Stomach smooth muscle (tissue), 2 donors: Measurements from ENCODE around the gene RPL31.

Source experiments
- H3K27ac ChIP-seq: one replicate; pipeline ENCODE4 v1.7.0; 2013; ENCODE audit warnings: mild to moderate bottlenecking, low read length, inconsistent platforms
- H3K27me3 ChIP-seq, 2 donors: one replicate each; pipeline ENCODE4 v1.7.0; 2013; ENCODE audit warnings: low read length in 2 of 2; ENCODE audit not compliant: insufficient read depth in 2 of 2, control insufficient read depth in 1 of 2
- H3K36me3 ChIP-seq, 2 donors: one replicate each; pipeline ENCODE4 v1.7.0; 2013; ENCODE audit warnings: low read length in 2 of 2; ENCODE audit not compliant: control insufficient read depth in 2 of 2, insufficient read depth in 2 of 2
- H3K4me1 ChIP-seq: one replicate; pipeline ENCODE4 v1.7.0; 2013; ENCODE audit warnings: low read length; ENCODE audit not compliant: control insufficient read depth, insufficient read depth
- H3K4me3 ChIP-seq, 2 donors: one replicate each; pipeline ENCODE4 v1.7.0; 2013; ENCODE audit warnings: low read length in 2 of 2
- H3K9ac ChIP-seq, 2 donors: one replicate each; pipeline ENCODE4 v1.7.0; 2013; ENCODE audit warnings: low read length in 2 of 2, mild to moderate bottlenecking in 1 of 2
- H3K9me3 ChIP-seq, 2 donors: one replicate each; pipeline ENCODE4 v1.7.0; 2013; ENCODE audit warnings: low read length in 2 of 2; ENCODE audit not compliant: control insufficient read depth in 2 of 2
- donor health status: healthy.
- donor health status: Pancreatic carcinoma.

RPL31 gene

DNA sequence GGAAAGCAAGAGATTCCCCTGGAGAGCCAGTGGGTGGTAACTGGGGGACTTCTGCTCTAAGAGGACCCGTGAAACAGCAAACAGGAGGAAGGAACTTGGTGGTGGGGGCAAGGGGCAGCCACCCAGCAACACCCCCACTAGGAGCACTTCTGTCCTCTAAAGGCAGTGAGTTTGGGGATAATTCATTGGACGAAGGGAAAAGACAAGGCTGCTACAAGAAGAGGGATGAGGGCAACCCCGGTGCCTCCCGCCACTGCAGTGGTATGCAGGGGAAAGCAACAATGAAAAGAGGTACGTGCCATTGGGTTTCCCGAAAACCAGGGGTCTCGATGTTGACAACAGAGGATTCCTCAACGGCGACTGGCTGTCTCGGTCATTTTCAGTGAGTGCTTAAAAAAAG, 9.1 kb downstream of the RPL31 start:
- Histone ChIP-seq H3K27ac (no peak overlapping the region), H3K36me3 (peaks cover 24 to 28% of the 10 kb centered on the region in 2 donors), H3K4me3 (no peak overlapping the region), H3K4me1 (peaks cover 4% of the 10 kb centered on the region), H3K9ac (no peak overlapping the region), H3K27me3 (no peaks in the 10 kb centered on the region), H3K9me3 (no peaks in the 10 kb centered on the region)

DNA sequence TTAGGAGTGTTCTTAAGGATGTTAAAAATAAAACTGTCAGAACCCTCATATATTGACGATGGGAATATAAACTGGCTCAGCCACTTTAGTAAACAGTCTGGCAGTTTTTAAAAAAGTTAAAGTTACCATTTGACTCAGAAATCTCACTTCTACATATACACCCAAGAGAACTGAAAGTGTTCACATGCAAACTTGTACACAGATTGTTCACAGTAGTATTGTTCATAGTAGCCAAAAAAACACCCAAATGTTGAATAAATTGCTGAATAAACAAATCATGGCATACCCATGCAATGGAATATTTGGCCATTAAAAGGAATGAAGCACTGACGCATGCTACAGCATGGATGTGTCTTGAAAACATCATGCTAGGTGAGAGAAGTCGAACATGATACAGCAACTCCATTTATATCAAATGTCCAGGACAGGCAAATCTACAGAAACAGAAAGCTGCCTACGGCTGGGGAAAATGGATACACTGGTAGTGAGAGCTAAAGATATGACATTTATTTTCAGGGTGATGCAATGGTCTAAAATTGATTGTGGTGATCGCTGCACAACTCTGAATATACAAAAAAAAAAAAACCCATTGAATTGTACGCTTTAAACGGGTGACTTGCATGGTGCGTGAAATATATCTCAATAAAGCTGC, 10.1 kb downstream of the RPL31 start:
- Histone ChIP-seq H3K27ac (no peak overlapping the region), H3K4me3 (no peak overlapping the region), H3K36me3 (peaks cover 15 to 24% of the 10 kb centered on the region in 2 donors)

DNA sequence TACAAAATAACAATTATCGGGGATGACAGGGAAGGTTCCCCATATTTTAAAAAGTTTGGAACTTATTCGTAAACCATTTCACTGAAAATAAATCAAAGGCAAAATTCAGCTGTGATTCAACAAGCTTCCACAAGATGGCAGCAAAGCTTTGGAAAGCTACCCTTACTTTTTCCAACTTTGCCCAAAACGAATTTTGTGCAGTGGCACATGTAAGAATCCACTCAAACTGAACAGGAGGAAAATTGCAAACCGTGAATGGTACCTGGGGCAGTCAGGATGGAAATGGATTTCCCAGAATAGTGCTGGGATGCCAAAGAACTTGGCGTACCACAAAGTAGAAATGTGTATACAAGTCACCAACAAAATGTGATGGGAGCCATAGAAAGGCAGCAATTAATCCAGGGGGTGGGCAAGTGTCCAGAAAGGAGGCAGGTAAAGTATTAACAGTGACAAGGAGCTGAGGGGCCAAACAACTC, 10.7 kb downstream of the RPL31 start:
- Histone ChIP-seq H3K27ac (no peak overlapping the region), H3K27me3 (no peaks in the 10 kb centered on the region), H3K4me3 (no peak overlapping the region), H3K4me1 (peaks cover 4% of the 10 kb centered on the region), H3K9ac (peak overlapping the region in 1 of 2 donors; percentile 13), H3K36me3 (peaks cover 9 to 18% of the 10 kb centered on the region in 2 donors), H3K9me3 (no peaks in the 10 kb centered on the region)

More for the DNA sequence above, 10.1 kb downstream of the RPL31 start:
- Histone ChIP-seq H3K9ac (no peak overlapping the region), H3K9me3 (no peaks in the 10 kb centered on the region), H3K4me1 (peaks cover 4% of the 10 kb centered on the region), H3K27me3 (no peaks in the 10 kb centered on the region)

- H3K9ac ChIP-seq: no peak overlapping the region
- H3K36me3 ChIP-seq: peaks cover 6 to 13% of the 10 kb centered on the region in 2 donors
- no peaks in the 10 kb centered on the region for H3K9me3 ChIP-seq
- no peak overlapping the region for H3K27ac ChIP-seq
- no peaks in the 10 kb centered on the region for H3K27me3 ChIP-seq
- peaks cover 4% of the 10 kb centered on the region for H3K4me1 ChIP-seq
- no peak overlapping the region for H3K4me3 ChIP-seq
Measured at GRCh38 chr2:101014264-101014857, 12.3 kb downstream of the RPL31 start.

DNA sequence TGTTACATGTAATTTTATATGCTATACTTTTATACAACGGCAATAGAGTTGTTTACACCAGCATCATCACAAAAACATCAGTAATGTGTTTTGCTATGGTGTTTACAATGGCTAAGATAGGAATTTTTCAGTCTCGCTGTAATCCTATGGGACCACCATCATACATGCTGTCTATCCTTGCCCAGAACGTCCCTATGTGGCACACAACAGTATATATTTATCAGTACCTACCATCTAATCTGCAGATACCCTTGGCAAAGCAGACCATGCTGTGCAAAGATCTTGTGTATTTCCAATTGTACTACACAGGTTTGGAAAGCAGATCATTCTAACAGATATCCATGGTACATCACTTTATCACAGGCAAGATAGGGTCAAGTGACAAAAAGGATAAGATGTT, 15.3 kb downstream of the RPL31 start:
- H3K27ac ChIP-seq: no peak overlapping the region
- peaks cover 7 to 16% of the 10 kb centered on the region in 2 donors for H3K36me3 ChIP-seq
- H3K4me1 ChIP-seq: peaks cover 2% of the 10 kb centered on the region
- no peak overlapping the region for H3K4me3 ChIP-seq
- no peaks in the 10 kb centered on the region for H3K27me3 ChIP-seq
- H3K9me3 ChIP-seq: no peaks in the 10 kb centered on the region
- H3K9ac ChIP-seq: no peak overlapping the region

DNA sequence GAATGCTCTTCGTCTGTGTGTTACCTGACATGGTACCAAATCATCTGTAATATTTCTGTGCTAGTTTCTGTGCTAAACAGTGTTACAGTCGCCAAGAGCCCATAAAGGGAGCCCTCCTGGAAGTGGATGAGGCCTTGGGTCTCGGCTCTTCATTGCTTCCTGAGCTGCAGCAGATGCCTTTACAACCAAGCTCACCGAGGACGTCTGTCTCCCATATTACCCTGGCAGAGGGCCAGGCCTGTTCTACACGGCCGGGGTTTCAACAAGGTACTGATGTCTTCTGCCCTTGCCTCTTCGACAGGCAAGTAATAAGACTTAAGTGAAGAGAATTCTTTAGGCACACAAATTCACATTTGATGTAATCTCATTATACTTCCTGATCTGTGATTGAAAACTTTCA, 16.8 kb downstream of the RPL31 start:
- H3K9ac ChIP-seq: no peak overlapping the region

DNA sequence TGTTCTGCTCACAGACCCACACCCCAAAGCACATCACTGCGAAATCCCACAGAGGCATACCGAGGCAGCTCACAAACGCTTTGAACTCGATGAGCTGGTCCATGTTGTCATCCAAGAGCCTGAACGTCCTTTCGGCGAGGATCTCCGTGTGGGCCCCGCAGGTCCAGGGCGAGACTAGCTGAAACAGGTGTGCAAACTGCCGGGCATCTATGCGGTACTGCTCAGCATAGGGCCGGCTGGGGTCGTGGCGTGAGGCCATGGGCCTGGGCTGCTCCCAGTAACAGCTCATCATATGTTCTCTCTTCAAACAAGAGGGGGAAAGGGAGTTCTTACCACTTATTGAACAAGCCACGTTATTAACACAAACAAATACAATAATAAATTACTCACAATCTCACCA, 20.1 kb downstream of the RPL31 start:
- Histone ChIP-seq H3K36me3 (peaks cover 7 to 19% of the 10 kb centered on the region in 2 donors), H3K27me3 (no peaks in the 10 kb centered on the region), H3K27ac (no peak overlapping the region), H3K4me1 (no peaks in the 10 kb centered on the region), H3K4me3 (no peak overlapping the region), H3K9me3 (no peaks in the 10 kb centered on the region), H3K9ac (no peak overlapping the region)

More for the DNA sequence above, 16.8 kb downstream of the RPL31 start:
- Histone ChIP-seq H3K4me3 (no peak overlapping the region), H3K9me3 (no peaks in the 10 kb centered on the region), H3K27me3 (no peaks in the 10 kb centered on the region), H3K4me1 (no peaks in the 10 kb centered on the region), H3K27ac (no peak overlapping the region), H3K36me3 (peaks cover 7 to 16% of the 10 kb centered on the region in 2 donors)

- no peak overlapping the region for H3K9ac ChIP-seq
- peaks cover 7 to 23% of the 10 kb centered on the region in 2 donors for H3K36me3 ChIP-seq
- no peak overlapping the region for H3K27ac ChIP-seq
- no peaks in the 10 kb centered on the region for H3K4me1 ChIP-seq
- H3K9me3 ChIP-seq: no peaks in the 10 kb centered on the region
- H3K27me3 ChIP-seq: no peaks in the 10 kb centered on the region
- no peak overlapping the region for H3K4me3 ChIP-seq
Measured at GRCh38 chr2:101023327-101024107, 21.4 kb downstream of the RPL31 start.

GRCh38 chr2:101025561-101025960, 23.5 kb downstream of the RPL31 start:
- no peak overlapping the region for H3K27ac ChIP-seq
- peaks cover 6 to 21% of the 10 kb centered on the region in 2 donors for H3K36me3 ChIP-seq
- H3K27me3 ChIP-seq: no peaks in the 10 kb centered on the region
- no peak overlapping the region for H3K9ac ChIP-seq
- H3K9me3 ChIP-seq: no peaks in the 10 kb centered on the region
- no peaks in the 10 kb centered on the region for H3K4me1 ChIP-seq
- H3K4me3 ChIP-seq: no peak overlapping the region

DNA sequence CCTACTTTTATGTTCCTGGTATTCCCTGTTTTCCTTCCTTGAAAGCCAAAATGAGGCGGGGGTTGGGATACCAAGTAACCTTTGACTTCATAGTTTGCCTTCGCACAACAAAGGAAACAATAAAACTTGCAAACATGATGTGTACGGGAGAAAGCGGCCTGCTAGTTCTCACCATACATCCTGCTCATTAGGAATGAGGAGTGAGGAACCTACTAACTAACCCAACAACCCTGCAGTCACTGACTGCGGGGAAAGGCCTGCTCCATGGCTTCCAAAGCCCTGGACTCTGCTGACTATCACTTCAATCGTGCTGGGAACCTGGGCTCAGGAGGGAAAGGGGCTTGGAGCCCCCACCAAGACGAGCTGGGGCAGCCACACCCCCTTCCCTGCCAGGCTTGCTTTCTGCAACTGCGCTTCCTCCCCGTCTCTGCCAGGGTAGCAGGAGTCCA, 24.2 kb downstream of the RPL31 start:
- H3K27ac ChIP-seq: no peak overlapping the region

More for the DNA sequence above, 24.2 kb downstream of the RPL31 start:
- peaks cover 0 to 19% of the 10 kb centered on the region in 2 donors for H3K36me3 ChIP-seq
- no peak overlapping the region for H3K9ac ChIP-seq
- H3K4me1 ChIP-seq: no peaks in the 10 kb centered on the region
- no peaks in the 10 kb centered on the region for H3K27me3 ChIP-seq
- no peaks in the 10 kb centered on the region for H3K9me3 ChIP-seq
- H3K4me3 ChIP-seq: no peak overlapping the region
